Fibroblast of lung (primary cell): ENCODE results near the gene KLHDC4. TPM values are rescaled to one million over a fixed set of nuclear protein-coding genes. Genes with fewer than 3 reads are reported as not detected.
"Not testable (repeated sequence)": the region's sequence is repeated elsewhere in the genome, so short reads cannot be mapped to it uniquely, and the experiment has no call there.

Experiments
- DNase-seq, 2 donors: peaks; one replicate each; pipeline versions ENCODE4 v3.0.0 to v3.0.0-alpha.2; 2010; ENCODE audit warnings: low read depth in 2 of 2
- H2AFZ ChIP-seq: 2 replicates; pipeline ENCODE4 v1.5.1; 2012; ENCODE audit warnings: low read length, control low read depth, inconsistent platforms
- H3K27ac ChIP-seq: 2 replicates; pipeline ENCODE4 v1.5.1; 2011; ENCODE audit warnings: low read length, control low read depth; ENCODE audit not compliant: insufficient read depth
- H3K27me3 ChIP-seq: 2 replicates; pipeline ENCODE4 v1.5.1; 2011; ENCODE audit warnings: mild to moderate bottlenecking, low read length; ENCODE audit not compliant: control insufficient read depth, insufficient read depth
- H3K36me3 ChIP-seq: 2 replicates; pipeline ENCODE4 v1.5.1; 2011; ENCODE audit warnings: low read length; ENCODE audit not compliant: control insufficient read depth, insufficient read depth
- H3K4me1 ChIP-seq: 2 replicates; pipeline ENCODE4 v1.5.1; 2011; ENCODE audit warnings: low read length; ENCODE audit not compliant: control insufficient read depth, insufficient read depth; ENCODE audit errors: extremely low read depth
- H3K4me2 ChIP-seq: 2 replicates; pipeline ENCODE4 v1.5.1; 2011; ENCODE audit warnings: low read length, control low read depth; ENCODE audit not compliant: insufficient read depth; ENCODE audit errors: extremely low read depth
- H3K4me3 ChIP-seq, 4 experiments: fragments of 200-600 bp in 1 of 4; sonication (generic) in 1 of 4; replicated peaks in 1 of 4; 2 replicates each; pipeline ENCODE4 v1.5.1; 2011 to 2016; ENCODE audit warnings: low read length in 4 of 4, low read depth in 3 of 4, mild to moderate bottlenecking in 3 of 4, control low read depth in 2 of 4, inconsistent platforms in 1 of 4, mixed read lengths in 1 of 4; ENCODE audit not compliant: insufficient read depth in 1 of 4; ENCODE audit errors: control extremely low read depth in 1 of 4
- H3K79me2 ChIP-seq: 2 replicates; pipeline ENCODE4 v1.5.1; 2012; ENCODE audit warnings: mild to moderate bottlenecking, low read length, inconsistent platforms; ENCODE audit not compliant: control insufficient read depth, insufficient read depth
- H3K9ac ChIP-seq: 2 replicates; pipeline ENCODE4 v1.5.1; 2011; ENCODE audit warnings: mild to moderate bottlenecking, low read length, control low read depth; ENCODE audit not compliant: insufficient read depth
- H3K9me3 ChIP-seq: 2 replicates; pipeline ENCODE4 v1.5.1; 2012; ENCODE audit warnings: low read depth, low read length; ENCODE audit not compliant: control insufficient read depth, insufficient read depth
- H4K20me1 ChIP-seq: 2 replicates; pipeline ENCODE4 v1.5.1; 2011; ENCODE audit warnings: low read length; ENCODE audit not compliant: control insufficient read depth, insufficient read depth; ENCODE audit errors: extremely low read depth
- CTCF ChIP-seq, 2 donors: IDR thresholded peaks in 1 of 2; conservative IDR thresholded peaks in 1 of 2; 1 replicate in 1 of 2; 2 replicates in 1 of 2; pipeline ENCODE4 v1.5.1; 2011 to 2012; ENCODE audit warnings: low read length in 2 of 2, control low read depth in 1 of 2, inconsistent platforms in 1 of 2, low read depth in 1 of 2, mild to moderate bottlenecking in 1 of 2
- EZH2 ChIP-seq: IDR thresholded peaks from 2 replicates; pipeline ENCODE4 v1.5.1; 2012; ENCODE audit warnings: low read length, control low read depth, mild to moderate bottlenecking; ENCODE audit errors: missing control alignments
- polyA plus RNA-seq, 2 donors: library from polyadenylated mRNA; depleted of rRNA in 1 of 2; stranded (reverse) in 1 of 2; unstranded in 1 of 2; fragments of >200 nt; gene quantifications; 2 replicates each; pipeline ENCODE4 v1.2.1, GENCODE V29; 2011 to 2012; ENCODE audit warnings: missing spikeins in 1 of 2
- total RNA-seq: library from RNA; depleted of rRNA; stranded (reverse); fragments of >200 nt; gene quantifications from 2 replicates; pipeline ENCODE4 v1.2.1, GENCODE V29; 2014

The KLHDC4 gene
- total and polyA plus RNA-seq, 2 donors (not counting 1 experiment from before 2014, with no cell fraction given): 7.3 to 17.8 TPM

DNA sequence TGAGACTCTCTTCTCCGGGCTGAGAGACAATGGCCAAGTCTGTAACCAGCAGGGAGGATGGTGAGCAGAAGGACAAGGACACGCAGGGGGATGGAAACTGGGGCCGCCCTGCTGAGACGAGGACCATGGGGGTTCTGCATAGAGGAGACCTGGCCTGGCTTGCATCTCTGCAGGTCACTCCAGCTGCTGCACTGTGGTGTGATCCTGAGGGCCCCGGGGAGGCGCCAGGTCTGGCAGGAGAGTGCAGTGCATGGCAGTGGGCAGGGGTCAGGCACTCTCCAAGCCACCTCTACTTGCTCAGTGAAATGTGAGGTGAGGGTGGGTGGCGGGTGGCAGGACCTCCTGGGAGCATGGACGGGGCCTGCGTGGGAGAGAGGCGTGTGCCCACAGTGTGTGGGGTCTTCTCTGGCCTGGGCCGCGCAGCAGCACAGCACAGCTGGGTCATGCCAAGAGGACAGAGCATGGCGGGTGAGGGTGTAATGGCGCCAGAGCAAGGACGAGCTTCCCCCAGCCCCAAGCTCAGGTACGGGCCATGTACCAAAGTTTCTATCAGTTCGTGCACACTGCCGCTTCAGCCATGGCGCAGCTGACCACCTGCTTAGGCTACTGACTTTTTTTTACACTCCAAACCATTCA is 43.1 kb downstream of the KLHDC4 start:
- H3K4me3 ChIP-seq: no peak overlapping the region
- no peak for TF ChIP-seq CTCF (conservative IDR thresholded peaks at IDR 0.05 in 1 of 2, IDR thresholded peaks at IDR 0.05 in 1 of 2; ENCODE audit: low read depth in 1 of 2, low read length in 2 of 2)
- TF ChIP-seq EZH2: no peak
- no peak overlapping the region for H3K9ac ChIP-seq
- no peaks in the 10 kb centered on the region for H3K27me3 ChIP-seq
- no peak for DNase-seq
- H3K36me3 ChIP-seq: peaks cover 5% of the 10 kb centered on the region
- no peaks in the 10 kb centered on the region for H3K9me3 ChIP-seq
- H3K27ac ChIP-seq: no peak overlapping the region
- no peaks in the 10 kb centered on the region for H3K79me2 ChIP-seq
- no peaks in the 10 kb centered on the region for H4K20me1 ChIP-seq
- H2AFZ ChIP-seq: no peak overlapping the region
- H3K4me1 ChIP-seq: no peaks in the 10 kb centered on the region
- no peak overlapping the region for H3K4me2 ChIP-seq

DNA sequence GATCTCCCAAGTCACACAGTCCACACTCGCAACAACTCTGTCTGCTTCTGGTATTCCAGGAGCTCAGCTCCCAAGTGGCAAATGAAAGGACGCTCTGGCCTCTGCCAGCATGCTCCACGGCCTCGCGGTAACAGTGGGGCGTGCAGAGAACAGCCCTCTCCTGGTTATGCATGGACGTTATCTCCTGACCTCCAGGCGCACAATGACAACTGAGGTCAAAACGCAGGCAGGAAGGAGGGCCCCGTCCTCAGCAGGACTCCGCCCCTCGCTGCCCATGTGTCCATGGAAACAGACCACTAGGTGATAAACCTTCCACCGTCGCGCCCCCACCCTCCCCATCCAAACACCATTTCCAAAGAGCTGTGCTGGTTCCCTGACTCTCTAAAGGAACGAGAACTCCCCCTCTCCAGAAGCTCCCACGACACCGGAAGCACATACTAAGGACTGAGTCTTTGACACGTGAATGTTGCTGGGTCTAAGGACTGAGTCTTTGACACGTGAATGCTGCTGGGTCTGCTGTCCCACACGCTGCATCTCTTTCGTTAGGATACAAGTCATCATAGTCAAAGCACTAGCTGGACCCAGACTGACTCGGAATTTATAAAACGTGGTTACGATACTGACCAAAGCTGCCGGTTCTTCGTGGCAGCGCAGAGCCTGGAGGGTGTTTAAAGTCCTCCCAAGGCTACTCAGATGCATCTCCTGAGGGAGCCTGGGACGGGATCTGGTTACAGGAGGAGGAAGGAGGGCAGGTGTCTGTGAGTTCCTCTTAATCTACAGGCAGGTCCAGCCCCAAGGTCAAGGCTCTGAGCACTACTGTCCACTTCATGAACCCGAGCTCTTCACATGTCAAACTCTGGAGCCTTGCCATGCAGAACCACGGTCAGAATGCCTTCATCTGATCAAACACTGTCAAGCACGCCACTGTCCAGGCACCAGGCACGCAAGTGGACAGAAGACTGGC is 43.9 kb downstream of the KLHDC4 start:
- H3K4me2 ChIP-seq: no peak overlapping the region
- peaks cover 5% of the 10 kb centered on the region for H3K36me3 ChIP-seq
- H2AFZ ChIP-seq: no peak overlapping the region
- TF ChIP-seq EZH2 (no peak), CTCF (conservative IDR thresholded peaks at IDR 0.05 in 1 of 2, IDR thresholded peaks at IDR 0.05 in 1 of 2; ENCODE audit: low read depth in 1 of 2, low read length in 2 of 2) (no peak)
- H3K27me3 ChIP-seq: no peaks in the 10 kb centered on the region
- H3K9ac ChIP-seq: no peak overlapping the region
- H3K27ac ChIP-seq: no peak overlapping the region
- no peaks in the 10 kb centered on the region for H3K9me3 ChIP-seq
- no peaks in the 10 kb centered on the region for H3K79me2 ChIP-seq
- H3K4me1 ChIP-seq: no peaks in the 10 kb centered on the region
- H4K20me1 ChIP-seq: no peaks in the 10 kb centered on the region
- no peak for DNase-seq
- H3K4me3 ChIP-seq: no peak overlapping the region

- no peaks in the 10 kb centered on the region for H3K27me3 ChIP-seq
- H3K27ac ChIP-seq: no peak overlapping the region
- H3K36me3 ChIP-seq: peaks cover 3% of the 10 kb centered on the region
- DNase-seq: no peak
- H4K20me1 ChIP-seq: no peaks in the 10 kb centered on the region
- H3K4me3 ChIP-seq: no peak overlapping the region
- H3K4me2 ChIP-seq: no peak overlapping the region
- H3K4me1 ChIP-seq: no peaks in the 10 kb centered on the region
- H2AFZ ChIP-seq: no peak overlapping the region
- TF ChIP-seq CTCF (conservative IDR thresholded peaks at IDR 0.05 in 1 of 2, IDR thresholded peaks at IDR 0.05 in 1 of 2; ENCODE audit: low read depth in 1 of 2, low read length in 2 of 2): no peak
- TF ChIP-seq EZH2: no peak
- no peak overlapping the region for H3K9ac ChIP-seq
- no peaks in the 10 kb centered on the region for H3K9me3 ChIP-seq
- no peaks in the 10 kb centered on the region for H3K79me2 ChIP-seq
Measured at GRCh38 chr16:87720446-87720845, 45.3 kb downstream of the KLHDC4 start.

- H4K20me1 ChIP-seq, DNase-seq, H3K27ac ChIP-seq, H2AFZ ChIP-seq, H3K9me3 ChIP-seq, H3K9ac ChIP-seq, H3K4me2 ChIP-seq, H3K79me2 ChIP-seq, H3K4me3 ChIP-seq, H3K36me3 ChIP-seq, H3K4me1 ChIP-seq, H3K27me3 ChIP-seq: not testable (repeated sequence)
Measured at GRCh38 chr16:87718831-87719230, 47.0 kb downstream of the KLHDC4 start.
